ENCODE results near the gene CACNG6.

Gene CACNG6

DNA sequence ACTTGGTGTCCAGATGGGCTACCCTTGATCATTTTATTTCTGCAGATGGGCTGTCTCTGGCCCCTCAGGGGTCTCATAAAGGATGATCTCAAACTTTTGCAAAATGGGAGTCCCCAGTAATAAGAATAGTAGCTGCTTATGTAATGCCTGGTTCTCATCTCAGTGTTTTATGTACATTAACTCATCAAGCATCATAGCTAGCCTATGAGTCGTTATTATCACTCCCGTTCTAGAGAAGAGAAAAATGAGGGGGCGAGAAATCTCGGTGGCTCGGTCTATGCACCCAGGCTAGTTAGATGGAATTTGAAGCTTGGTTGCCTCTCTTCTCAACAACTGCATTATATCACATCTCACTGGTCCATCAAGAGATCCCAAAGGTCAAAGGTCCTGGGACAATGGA is 3.4 kb downstream of the CACNG6 start:
- no peak overlapping the region for H3K4me3 ChIP-seq (ENCODE audit: low read length)
- H3K9me3 ChIP-seq (ENCODE audit: insufficient read depth, low read length), result no peaks in the 10 kb centered on the region
- no peak overlapping the region for H2AFZ ChIP-seq (ENCODE audit: low read depth, low read length)
- H3K79me2 ChIP-seq (ENCODE audit: low read length), result no peaks in the 10 kb centered on the region
- H3K4me2 ChIP-seq (ENCODE audit: low read length), result no peak overlapping the region
- no peaks in the 10 kb centered on the region for H4K20me1 ChIP-seq (ENCODE audit: insufficient read depth, low read length)
- no peak overlapping the region for H3K9ac ChIP-seq (ENCODE audit: low read length)
- H3K27me3 ChIP-seq (ENCODE audit: low read depth, low read length), result no peaks in the 10 kb centered on the region
- H3K36me3 ChIP-seq (replicated peaks; ENCODE audit: low read depth, low read length), result no peaks in the 10 kb centered on the region
- H3K4me1 ChIP-seq (ENCODE audit: low read length), result no peaks in the 10 kb centered on the region
- H3K27ac ChIP-seq (ENCODE audit: low read length), result no peak overlapping the region
- no peak for TF ChIP-seq EZH2phosphoT487 (IDR thresholded peaks at IDR 0.05; ENCODE audit: low read depth)
- TF ChIP-seq, protein P1, sequence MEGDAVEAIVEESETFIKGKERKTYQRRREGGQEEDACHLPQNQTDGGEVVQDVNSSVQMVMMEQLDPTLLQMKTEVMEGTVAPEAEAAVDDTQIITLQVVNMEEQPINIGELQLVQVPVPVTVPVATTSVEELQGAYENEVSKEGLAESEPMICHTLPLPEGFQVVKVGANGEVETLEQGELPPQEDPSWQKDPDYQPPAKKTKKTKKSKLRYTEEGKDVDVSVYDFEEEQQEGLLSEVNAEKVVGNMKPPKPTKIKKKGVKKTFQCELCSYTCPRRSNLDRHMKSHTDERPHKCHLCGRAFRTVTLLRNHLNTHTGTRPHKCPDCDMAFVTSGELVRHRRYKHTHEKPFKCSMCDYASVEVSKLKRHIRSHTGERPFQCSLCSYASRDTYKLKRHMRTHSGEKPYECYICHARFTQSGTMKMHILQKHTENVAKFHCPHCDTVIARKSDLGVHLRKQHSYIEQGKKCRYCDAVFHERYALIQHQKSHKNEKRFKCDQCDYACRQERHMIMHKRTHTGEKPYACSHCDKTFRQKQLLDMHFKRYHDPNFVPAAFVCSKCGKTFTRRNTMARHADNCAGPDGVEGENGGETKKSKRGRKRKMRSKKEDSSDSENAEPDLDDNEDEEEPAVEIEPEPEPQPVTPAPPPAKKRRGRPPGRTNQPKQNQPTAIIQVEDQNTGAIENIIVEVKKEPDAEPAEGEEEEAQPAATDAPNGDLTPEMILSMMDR (IDR thresholded peaks at IDR 0.05; ENCODE audit: low read depth, low read length), result no peak

DNA sequence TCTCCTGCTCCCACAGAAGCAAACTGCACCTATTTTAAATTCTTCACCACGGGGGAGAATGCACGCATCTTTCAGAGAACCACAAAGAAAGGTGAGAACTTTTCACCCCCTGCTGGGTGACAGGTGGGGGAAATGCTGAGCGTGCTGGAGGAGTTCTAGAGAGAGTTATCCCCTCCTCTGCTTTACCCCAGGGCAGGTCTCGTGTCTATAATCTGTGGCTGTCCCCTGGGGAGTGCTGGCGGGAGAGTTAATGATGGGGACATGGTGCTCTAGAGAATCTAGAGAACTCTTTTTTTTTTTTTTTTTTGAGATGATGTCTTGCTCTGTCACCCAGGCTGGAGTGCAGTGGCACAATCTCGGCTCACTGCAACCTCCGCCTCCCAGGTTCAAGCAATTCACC is 6.8 kb downstream of the CACNG6 start:
- H3K79me2 ChIP-seq (ENCODE audit: low read length), result no peaks in the 10 kb centered on the region
- no peaks in the 10 kb centered on the region for H3K36me3 ChIP-seq (replicated peaks; ENCODE audit: low read depth, low read length)
- no peaks in the 10 kb centered on the region for H3K4me1 ChIP-seq (ENCODE audit: low read length)
- no peaks in the 10 kb centered on the region for H4K20me1 ChIP-seq (ENCODE audit: insufficient read depth, low read length)
- TF ChIP-seq, protein P1 (IDR thresholded peaks at IDR 0.05; ENCODE audit: low read depth, low read length), result no peak
- no peak for TF ChIP-seq EZH2phosphoT487 (IDR thresholded peaks at IDR 0.05; ENCODE audit: low read depth)
- H3K27me3 ChIP-seq (ENCODE audit: low read depth, low read length), result no peaks in the 10 kb centered on the region
- H3K27ac ChIP-seq (ENCODE audit: low read length), result no peak overlapping the region
- H3K9ac ChIP-seq (ENCODE audit: low read length), result no peak overlapping the region
- no peak overlapping the region for H3K4me2 ChIP-seq (ENCODE audit: low read length)
- no peaks in the 10 kb centered on the region for H3K9me3 ChIP-seq (ENCODE audit: insufficient read depth, low read length)
- no peak overlapping the region for H3K4me3 ChIP-seq (ENCODE audit: low read length)
- H2AFZ ChIP-seq (ENCODE audit: low read depth, low read length), result no peak overlapping the region

DNA sequence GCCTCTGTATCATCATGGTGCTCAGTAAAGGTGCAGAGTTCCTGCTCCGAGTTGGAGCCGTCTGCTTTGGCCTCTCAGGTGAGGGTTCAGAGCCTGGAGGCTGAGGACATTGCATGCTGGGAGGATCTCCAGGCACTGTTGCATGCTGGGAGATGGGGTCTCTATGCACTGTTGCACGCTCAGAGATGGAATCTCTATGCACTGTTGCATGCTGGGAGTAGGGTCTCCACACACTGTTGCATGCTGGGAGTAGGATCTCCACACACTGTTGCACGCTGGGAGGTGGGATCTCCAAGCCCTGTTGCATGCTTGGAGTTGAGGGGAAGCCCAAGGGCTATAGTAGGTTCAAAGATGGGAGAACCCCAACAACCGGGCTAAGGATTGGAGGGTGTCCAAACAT is 8.3 kb downstream of the CACNG6 start:
- H2AFZ ChIP-seq (ENCODE audit: low read depth, low read length), result no peak overlapping the region
- no peaks in the 10 kb centered on the region for H3K79me2 ChIP-seq (ENCODE audit: low read length)
- no peak overlapping the region for H3K4me3 ChIP-seq (ENCODE audit: low read length)
- no peaks in the 10 kb centered on the region for H3K36me3 ChIP-seq (replicated peaks; ENCODE audit: low read depth, low read length)
- no peak overlapping the region for H3K9ac ChIP-seq (ENCODE audit: low read length)
- H4K20me1 ChIP-seq (ENCODE audit: insufficient read depth, low read length), result no peaks in the 10 kb centered on the region
- no peak overlapping the region for H3K27ac ChIP-seq (ENCODE audit: low read length)
- H3K4me1 ChIP-seq (ENCODE audit: low read length), result no peaks in the 10 kb centered on the region
- no peak overlapping the region for H3K4me2 ChIP-seq (ENCODE audit: low read length)
- H3K27me3 ChIP-seq (ENCODE audit: low read depth, low read length), result no peaks in the 10 kb centered on the region
- TF ChIP-seq EZH2phosphoT487 (IDR thresholded peaks at IDR 0.05; ENCODE audit: low read depth), result no peak
- TF ChIP-seq, protein P1 (IDR thresholded peaks at IDR 0.05; ENCODE audit: low read depth, low read length), result no peak
- no peaks in the 10 kb centered on the region for H3K9me3 ChIP-seq (ENCODE audit: insufficient read depth, low read length)

DNA sequence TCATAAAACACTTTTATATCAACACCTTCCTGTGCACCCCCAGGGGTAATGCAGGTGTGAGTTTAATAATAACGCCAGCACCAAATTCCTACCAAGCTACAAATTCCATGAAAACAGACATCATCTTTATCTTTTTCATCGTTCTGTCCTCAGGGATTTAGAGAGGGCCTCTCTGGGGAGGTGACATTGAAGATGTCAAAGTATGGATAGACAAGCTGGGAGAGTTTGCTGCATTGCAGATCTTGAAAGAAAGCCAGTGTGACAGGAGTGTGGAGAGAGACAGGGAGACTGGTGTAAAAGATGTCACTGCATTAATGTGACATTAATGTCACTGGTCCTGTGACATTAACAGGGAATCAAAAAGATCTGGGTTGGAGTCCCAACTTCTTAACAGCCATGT is 10.1 kb downstream of the CACNG6 start:
- H3K27ac ChIP-seq (ENCODE audit: low read length), result no peak overlapping the region
- no peak for TF ChIP-seq EZH2phosphoT487 (IDR thresholded peaks at IDR 0.05; ENCODE audit: low read depth)
- TF ChIP-seq, protein P1 (IDR thresholded peaks at IDR 0.05; ENCODE audit: low read depth, low read length), result no peak
- no peak overlapping the region for H3K9ac ChIP-seq (ENCODE audit: low read length)
- no peak overlapping the region for H2AFZ ChIP-seq (ENCODE audit: low read depth, low read length)
- no peaks in the 10 kb centered on the region for H3K4me1 ChIP-seq (ENCODE audit: low read length)
- no peaks in the 10 kb centered on the region for H3K79me2 ChIP-seq (ENCODE audit: low read length)
- no peaks in the 10 kb centered on the region for H4K20me1 ChIP-seq (ENCODE audit: insufficient read depth, low read length)
- no peaks in the 10 kb centered on the region for H3K9me3 ChIP-seq (ENCODE audit: insufficient read depth, low read length)
- H3K4me2 ChIP-seq (ENCODE audit: low read length), result no peak overlapping the region
- no peaks in the 10 kb centered on the region for H3K36me3 ChIP-seq (replicated peaks; ENCODE audit: low read depth, low read length)
- H3K4me3 ChIP-seq (ENCODE audit: low read length), result no peak overlapping the region
- H3K27me3 ChIP-seq (ENCODE audit: low read depth, low read length), result no peaks in the 10 kb centered on the region

Measured in OCI-LY3 (cell line).